Tibial nerve (tissue), 4 donors: ENCODE data around the gene HRH4. TPM values are rescaled to one million over a fixed set of nuclear protein-coding genes. Genes with fewer than 3 reads are reported as not detected.

Experiments used
- DNase-seq, 2 donors: peaks; one replicate each; pipeline ENCODE4 v3.0.0-alpha.2; 2019; ENCODE audit warnings: low spot score in 2 of 2
- H3K27ac ChIP-seq, 4 donors: fragments of 200-600 bp; sonication (generic) in 3 of 4; one replicate each; pipeline ENCODE4 v1.5.1; 2017 to 2019; ENCODE audit warnings: mild to moderate bottlenecking in 1 of 4
- H3K27me3 ChIP-seq, 2 donors: fragments of 200-600 bp; sonication (generic) in 1 of 2; one replicate each; pipeline versions ENCODE4 v1.5.1 to v1.6.0; 2017 to 2019
- H3K36me3 ChIP-seq, 3 donors: fragments of 200-600 bp; sonication (generic); one replicate each; pipeline ENCODE4 v1.5.1; 2018 to 2019
- H3K4me1 ChIP-seq, 4 donors: fragments of 200-600 bp; sonication (generic) in 3 of 4; one replicate each; pipeline ENCODE4 v1.5.1; 2017 to 2019
- H3K4me3 ChIP-seq, 4 donors: fragments of 200-600 bp; sonication (generic) in 3 of 4; one replicate each; pipeline ENCODE4 v1.5.1; 2017 to 2019; ENCODE audit warnings: mild to moderate bottlenecking in 1 of 4, moderate library complexity in 1 of 4
- H3K9me3 ChIP-seq, 4 donors: fragments of 200-600 bp; sonication (generic) in 3 of 4; one replicate each; pipeline ENCODE4 v1.5.1; 2017 to 2019
- EP300 ChIP-seq, 2 donors: sonication (generic); formaldehyde crosslinking; IDR thresholded peaks; one replicate each; pipeline ENCODE4 v1.6.1; 2017; ENCODE audit warnings: antibody characterized with exemption in 2 of 2, mild to moderate bottlenecking in 1 of 2
- POLR2A ChIP-seq, 2 donors: fragments of 450-650 bp; IDR thresholded peaks; one replicate each; pipeline ENCODE4 v1.6.1; 2017; ENCODE audit warnings: antibody characterized with exemption in 2 of 2, mild to moderate bottlenecking in 2 of 2, moderate library complexity in 2 of 2
- WGBS, 2 donors: methylation state at CpG; one replicate each; pipeline ENCODE4 v1.1.5; 2018; 5-methylcytosine and 5-hydroxymethylcytosine counted together
- total RNA-seq, 4 donors: library from RNA; depleted of rRNA; stranded (reverse); fragments of >200 nt; gene quantifications; one replicate each; pipeline ENCODE4 v1.1.0, GENCODE V29; 2016
- TF ChIP-seq, protein P1 (sequence below), 5 experiments: fragments of 200-600 bp in 3 of 5; fragments of 450-650 bp in 2 of 5; sonication (generic) in 3 of 5; IDR thresholded peaks; one replicate each; pipeline ENCODE4 v1.5.1; 2016 to 2019; ENCODE audit warnings: antibody characterized with exemption in 5 of 5, mild to moderate bottlenecking in 3 of 5, moderate library complexity in 2 of 5

The HRH4 gene
- total RNA-seq, 4 donors from 2014 or later: 0.60 TPM; not detected in 3

DNA sequence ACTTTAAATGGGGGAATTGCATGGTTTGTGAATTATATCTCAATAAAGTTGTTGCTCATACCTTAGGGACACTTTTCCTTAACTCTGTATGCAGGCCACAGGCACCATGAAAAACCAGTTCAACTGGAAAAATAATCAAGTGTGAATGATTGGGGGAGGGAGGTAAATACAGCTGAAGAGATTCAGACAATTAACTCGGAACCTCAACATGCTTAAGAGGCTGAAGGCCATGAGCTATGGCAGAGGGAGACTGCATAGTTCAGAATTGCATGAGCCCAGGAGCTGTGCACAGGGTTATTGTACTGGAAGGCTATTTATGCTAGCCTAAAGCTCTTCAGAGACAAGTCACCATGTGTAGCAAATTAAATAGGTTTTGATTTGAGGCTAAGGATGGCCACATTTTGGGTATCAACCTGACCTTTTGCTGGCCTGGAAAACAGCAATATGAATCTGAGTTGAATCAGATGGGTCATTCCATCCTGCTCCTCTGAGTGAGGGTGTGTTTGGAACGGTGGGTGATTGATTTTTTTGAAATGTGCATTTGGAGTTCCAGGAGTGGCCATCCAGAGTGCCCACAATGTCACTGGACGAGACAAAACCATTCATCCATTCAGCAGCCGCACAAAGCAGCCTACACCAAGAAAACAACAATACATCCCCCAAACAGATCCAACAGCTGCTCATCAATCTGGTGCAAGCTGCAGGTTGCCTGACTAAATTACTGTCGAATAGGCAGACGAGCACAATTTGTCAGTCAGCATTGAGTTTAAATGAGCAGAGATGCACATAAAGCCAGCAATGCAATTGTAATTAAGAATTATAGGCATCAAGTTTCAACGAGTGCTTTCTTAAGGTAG lies 42.5 kb downstream of the HRH4 start:
- no peaks in the 10 kb centered on the region for H3K4me1 ChIP-seq
- H3K27ac ChIP-seq: no peak overlapping the region
- no peaks in the 10 kb centered on the region for H3K36me3 ChIP-seq
- no peak for DNase-seq
- WGBS, 2 donors: 69 to 75% methylated on average over 7 of the region's 7 CpGs
- H3K9me3 ChIP-seq: no peaks in the 10 kb centered on the region
- H3K27me3 ChIP-seq: no peaks in the 10 kb centered on the region
- TF ChIP-seq, protein P1, sequence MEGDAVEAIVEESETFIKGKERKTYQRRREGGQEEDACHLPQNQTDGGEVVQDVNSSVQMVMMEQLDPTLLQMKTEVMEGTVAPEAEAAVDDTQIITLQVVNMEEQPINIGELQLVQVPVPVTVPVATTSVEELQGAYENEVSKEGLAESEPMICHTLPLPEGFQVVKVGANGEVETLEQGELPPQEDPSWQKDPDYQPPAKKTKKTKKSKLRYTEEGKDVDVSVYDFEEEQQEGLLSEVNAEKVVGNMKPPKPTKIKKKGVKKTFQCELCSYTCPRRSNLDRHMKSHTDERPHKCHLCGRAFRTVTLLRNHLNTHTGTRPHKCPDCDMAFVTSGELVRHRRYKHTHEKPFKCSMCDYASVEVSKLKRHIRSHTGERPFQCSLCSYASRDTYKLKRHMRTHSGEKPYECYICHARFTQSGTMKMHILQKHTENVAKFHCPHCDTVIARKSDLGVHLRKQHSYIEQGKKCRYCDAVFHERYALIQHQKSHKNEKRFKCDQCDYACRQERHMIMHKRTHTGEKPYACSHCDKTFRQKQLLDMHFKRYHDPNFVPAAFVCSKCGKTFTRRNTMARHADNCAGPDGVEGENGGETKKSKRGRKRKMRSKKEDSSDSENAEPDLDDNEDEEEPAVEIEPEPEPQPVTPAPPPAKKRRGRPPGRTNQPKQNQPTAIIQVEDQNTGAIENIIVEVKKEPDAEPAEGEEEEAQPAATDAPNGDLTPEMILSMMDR (IDR thresholded peaks at IDR 0.05): no peak
- TF ChIP-seq EP300 (IDR thresholded peaks at IDR 0.05) (no peak), POLR2A (IDR thresholded peaks at IDR 0.05) (no peak)
- no peak overlapping the region for H3K4me3 ChIP-seq

DNA sequence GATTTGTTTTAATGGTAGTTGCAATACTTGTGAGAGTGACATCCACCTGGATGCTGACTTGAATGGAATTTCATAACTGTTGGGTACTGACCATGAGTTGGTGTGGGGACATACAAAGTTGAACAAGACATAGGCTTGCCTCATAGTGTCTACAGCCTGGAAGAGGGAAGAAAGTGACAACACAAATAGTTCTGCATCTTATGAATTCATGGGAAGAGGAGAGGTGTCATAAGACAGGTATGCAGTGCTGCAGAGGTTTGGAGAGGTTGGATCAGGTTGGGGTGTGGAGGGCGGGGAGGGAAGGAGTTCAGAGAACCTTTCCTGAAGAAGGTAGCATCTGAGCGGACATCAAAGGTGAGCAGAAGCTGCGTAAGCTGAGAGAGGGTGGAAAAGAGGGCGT lies 44.0 kb downstream of the HRH4 start:
- TF ChIP-seq EP300 (IDR thresholded peaks at IDR 0.05) (no peak), POLR2A (IDR thresholded peaks at IDR 0.05) (no peak)
- TF ChIP-seq, protein P1 (IDR thresholded peaks at IDR 0.05): no peak
- H3K27ac ChIP-seq: no peak overlapping the region
- H3K4me1 ChIP-seq: no peaks in the 10 kb centered on the region
- DNase-seq: no peak
- no peaks in the 10 kb centered on the region for H3K9me3 ChIP-seq
- no peak overlapping the region for H3K4me3 ChIP-seq
- WGBS, 2 donors: 85 to 89% methylated on average over 4 of the region's 4 CpGs
- H3K27me3 ChIP-seq: no peaks in the 10 kb centered on the region
- H3K36me3 ChIP-seq: no peaks in the 10 kb centered on the region

DNA sequence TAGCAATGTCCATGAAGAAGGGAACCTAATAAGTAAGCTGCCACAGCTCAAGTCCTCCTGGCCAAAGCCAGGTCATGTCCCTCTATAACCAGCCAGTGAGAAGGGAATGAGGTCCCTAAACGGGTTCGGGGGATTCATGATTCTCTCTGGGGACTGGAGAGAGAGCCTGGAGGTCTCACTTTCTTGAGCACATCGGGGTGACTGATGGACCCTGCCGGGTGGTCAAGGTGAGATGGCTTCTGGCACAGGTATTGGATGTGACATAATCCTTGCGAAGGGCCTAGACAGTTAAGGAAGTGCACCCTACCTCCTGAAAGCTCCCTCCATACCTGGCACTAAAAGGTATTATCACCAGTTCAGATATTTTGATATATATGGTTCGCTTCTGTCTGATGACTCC lies 45.7 kb downstream of the HRH4 start:
- Histone ChIP-seq H3K27me3 (no peaks in the 10 kb centered on the region), H3K27ac (no peak overlapping the region), H3K4me1 (no peaks in the 10 kb centered on the region), H3K4me3 (no peak overlapping the region), H3K9me3 (no peaks in the 10 kb centered on the region), H3K36me3 (no peaks in the 10 kb centered on the region)
- 92 to 93% methylated on average over 5 to 6 of the region's 6 CpGs for WGBS, 2 donors
- TF ChIP-seq, protein P1 (IDR thresholded peaks at IDR 0.05): no peak
- TF ChIP-seq EP300 (IDR thresholded peaks at IDR 0.05) (no peak), POLR2A (IDR thresholded peaks at IDR 0.05) (no peak)
- no peak for DNase-seq

DNA sequence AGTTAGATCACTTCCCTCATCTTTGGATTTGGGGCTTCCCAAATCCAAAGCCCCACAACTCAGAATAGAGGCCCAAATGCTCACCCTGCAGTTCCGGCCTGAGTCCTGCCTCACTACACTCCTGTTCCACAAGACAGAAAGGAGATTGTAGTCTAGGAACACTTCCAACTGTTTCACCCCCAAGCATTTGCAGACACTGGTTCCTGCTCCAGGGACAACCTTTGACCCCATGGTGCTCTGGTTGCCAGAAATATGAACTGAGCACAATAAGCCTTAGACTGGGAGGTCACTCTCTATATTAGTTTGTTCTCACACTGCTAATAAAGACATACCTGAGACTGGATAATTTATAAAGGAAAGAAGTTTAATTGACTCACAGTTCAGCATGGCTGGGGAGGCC lies 49.0 kb downstream of the HRH4 start:
- Histone ChIP-seq H3K4me3 (no peak overlapping the region), H3K36me3 (no peaks in the 10 kb centered on the region), H3K4me1 (no peaks in the 10 kb centered on the region), H3K27me3 (no peaks in the 10 kb centered on the region), H3K27ac (no peak overlapping the region), H3K9me3 (no peaks in the 10 kb centered on the region)
- WGBS, 2 donors: 50 to 88% methylated on average over 1 of the region's 1 CpG
- no peak for DNase-seq
- TF ChIP-seq POLR2A (IDR thresholded peaks at IDR 0.05) (no peak), EP300 (IDR thresholded peaks at IDR 0.05) (no peak)
- TF ChIP-seq, protein P1 (IDR thresholded peaks at IDR 0.05): no peak

DNA sequence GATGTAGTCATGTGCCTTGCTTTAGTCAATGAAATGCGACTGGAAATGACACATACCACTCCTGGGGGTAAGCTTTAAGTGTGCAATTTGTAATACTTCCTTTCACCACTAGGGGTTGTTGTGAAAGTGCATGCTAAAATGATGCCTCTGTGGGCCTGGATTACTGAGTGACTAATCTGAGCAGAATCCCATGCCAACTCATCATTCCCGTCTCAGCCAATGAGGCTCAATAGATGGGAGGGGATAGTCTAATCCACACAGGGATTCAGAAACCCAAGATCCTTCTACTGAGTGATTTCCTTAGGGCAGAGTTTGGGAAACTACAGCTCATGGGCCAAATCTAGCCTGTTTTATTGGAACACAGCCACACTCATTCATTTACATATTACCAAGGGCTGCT lies 54.0 kb downstream of the HRH4 start:
- H3K27me3 ChIP-seq: no peaks in the 10 kb centered on the region
- 64 to 76% methylated on average over 2 of the region's 2 CpGs for WGBS, 2 donors
- no peak for TF ChIP-seq EP300 (IDR thresholded peaks at IDR 0.05)
- TF ChIP-seq, protein P1 (IDR thresholded peaks at IDR 0.05): peak in 1 of 5 experiments; percentile 35
- TF ChIP-seq POLR2A (IDR thresholded peaks at IDR 0.05): no peak
- no peaks in the 10 kb centered on the region for H3K4me1 ChIP-seq
- DNase-seq: no peak
- no peaks in the 10 kb centered on the region for H3K36me3 ChIP-seq
- no peak overlapping the region for H3K27ac ChIP-seq
- no peak overlapping the region for H3K4me3 ChIP-seq
- H3K9me3 ChIP-seq: no peaks in the 10 kb centered on the region
